SK-N-SH (cell line): ENCODE data around the gene CLIC1. TPM values are rescaled to one million over a fixed set of nuclear protein-coding genes. Genes with fewer than 3 reads are reported as not detected.

Experiments
- CTCF ChIA-PET: fragments of 300-600, 350-600 bp; formaldehyde crosslinking; extraction: SDS; loops from one replicate; lab custom pipeline; 2021; lab: Yijun Ruan, JAX
- POLR2A ChIA-PET: fragments of 350-600 bp; sonication (Branson Sonifier 250); formaldehyde crosslinking; extraction: SDS; loops from one replicate; lab custom pipeline; 2020; ENCODE audit warnings: antibody characterized with exemption, inconsistent platforms; lab: Yijun Ruan, JAX
- DNase-seq: peaks from one replicate; pipeline ENCODE4 v3.0.0; 2012
- H2AFZ ChIP-seq: fragments of 200-600 bp; sonication (generic); 2 replicates; pipeline ENCODE4 v1.8.1; 2016; ENCODE audit warnings: antibody characterized with exemption, mild to moderate bottlenecking, low read depth
- H3F3A ChIP-seq: fragments of 200-600 bp; sonication (generic); replicated peaks from 2 replicates; pipeline ENCODE3; 2016; ENCODE audit warnings: antibody characterized with exemption, mild to moderate bottlenecking; ENCODE audit not compliant: insufficient read depth
- H3K27ac ChIP-seq, 2 experiments: fragments of 200-500 bp in 1 of 2; fragments of 200-600 bp in 1 of 2; sonication (Bioruptor generic) in 1 of 2; sonication (generic), shearing (Covaris generic) in 1 of 2; 2 replicates each; pipeline versions ENCODE4 v1.5.1 to v1.6.1; 2014 to 2016; ENCODE audit warnings: low read depth in 2 of 2, inconsistent platforms in 1 of 2, low read length in 1 of 2, mild to moderate bottlenecking in 1 of 2, mixed read lengths in 1 of 2
- H3K27me3 ChIP-seq: fragments of 200-600 bp; sonication (generic), shearing (Covaris generic); 2 replicates; pipeline ENCODE4 v1.6.1; 2016; ENCODE audit warnings: mixed run types; ENCODE audit not compliant: insufficient read depth
- H3K36me3 ChIP-seq, 2 experiments: fragments of 200-500 bp in 1 of 2; fragments of 200-600 bp in 1 of 2; sonication (Bioruptor generic) in 1 of 2; sonication (generic) in 1 of 2; replicated peaks in 1 of 2; 2 replicates each; pipeline versions ENCODE3 to v1.5.1; 2014 to 2016; ENCODE audit warnings: low read length in 1 of 2, mild to moderate bottlenecking in 1 of 2; ENCODE audit not compliant: insufficient read depth in 2 of 2, control insufficient read depth in 1 of 2
- H3K4me1 ChIP-seq, 2 experiments: fragments of 200-500 bp in 1 of 2; fragments of 200-600 bp in 1 of 2; sonication (Bioruptor generic) in 1 of 2; sonication (generic), shearing (Covaris generic) in 1 of 2; 2 replicates each; pipeline versions ENCODE4 v1.5.1 to v1.6.1; 2014 to 2016; ENCODE audit warnings: low read depth in 1 of 2, low read length in 1 of 2, mixed run types in 1 of 2; ENCODE audit not compliant: insufficient read depth in 2 of 2, control insufficient read depth in 1 of 2
- H3K4me2 ChIP-seq: fragments of 200-600 bp; sonication (generic), shearing (Covaris generic); 2 replicates; pipeline ENCODE4 v1.6.1; 2017; ENCODE audit warnings: mixed run types
- H3K4me3 ChIP-seq, 2 experiments: fragments of 200-500 bp in 1 of 2; fragments of 200-600 bp in 1 of 2; sonication (Bioruptor generic) in 1 of 2; sonication (generic), shearing (Covaris generic) in 1 of 2; 2 replicates each; pipeline versions ENCODE4 v1.5.1 to v1.8.1; 2014 to 2016; ENCODE audit warnings: low read depth in 2 of 2, inconsistent platforms in 1 of 2, low read length in 1 of 2, mild to moderate bottlenecking in 1 of 2, mixed read lengths in 1 of 2, moderate library complexity in 1 of 2
- H3K79me2 ChIP-seq: fragments of 200-600 bp; sonication (generic); 2 replicates; pipeline ENCODE4 v1.8.1; 2017; ENCODE audit warnings: mild to moderate bottlenecking; ENCODE audit not compliant: insufficient read depth
- H3K9ac ChIP-seq: fragments of 200-600 bp; sonication (generic); 2 replicates; pipeline ENCODE4 v1.6.1; 2017; ENCODE audit warnings: mixed run types
- H3K9me2 ChIP-seq: fragments of 200-600 bp; sonication (generic); 2 replicates; pipeline ENCODE4 v1.6.1; 2017; ENCODE audit warnings: mixed run types
- H3K9me3 ChIP-seq: fragments of 200-600 bp; sonication (generic); 2 replicates; pipeline ENCODE4 v1.6.1; 2017; ENCODE audit warnings: mixed run types, mild to moderate bottlenecking, moderate library complexity
- H4K20me1 ChIP-seq: fragments of 200-600 bp; sonication (generic); 2 replicates; pipeline ENCODE4 v1.6.1; 2017; ENCODE audit warnings: mild to moderate bottlenecking, mixed run types; ENCODE audit not compliant: insufficient read depth
- ELF1 ChIP-seq: IDR thresholded peaks from 2 replicates; pipeline ENCODE4 v1.4.0; 2012
- FOSL2 ChIP-seq: IDR thresholded peaks from 2 replicates; pipeline ENCODE4 v1.4.0; 2012; ENCODE audit warnings: low read depth, mild to moderate bottlenecking, moderate library complexity, borderline replicate concordance
- FOXM1 ChIP-seq: IDR thresholded peaks from 2 replicates; pipeline ENCODE4 v1.4.0; 2012; ENCODE audit warnings: low read depth, mild to moderate bottlenecking
- GATA2 ChIP-seq: sonication (generic); formaldehyde crosslinking; IDR thresholded peaks from 2 replicates; pipeline ENCODE4 v1.5.0; 2020; ENCODE audit warnings: mild to moderate bottlenecking, missing genetic modification reagents
- JUND ChIP-seq: IDR thresholded peaks from 2 replicates; pipeline ENCODE4 v1.4.0; 2012
- MEF2A ChIP-seq: IDR thresholded peaks from 2 replicates; pipeline ENCODE4 v1.4.0; 2012; ENCODE audit warnings: low read depth, borderline replicate concordance
- NFIC ChIP-seq: IDR thresholded peaks from 2 replicates; pipeline ENCODE4 v1.4.0; 2012; ENCODE audit warnings: borderline replicate concordance
- NRF1 ChIP-seq: IDR thresholded peaks from 2 replicates; pipeline ENCODE4 v1.6.1; 2012; ENCODE audit warnings: low read depth, mild to moderate bottlenecking, low read length
- PBX3 ChIP-seq: IDR thresholded peaks from 2 replicates; pipeline ENCODE4; 2012
- POLR2AphosphoS5 ChIP-seq: IDR thresholded peaks from 2 replicates; pipeline ENCODE4 v1.6.1; 2012; ENCODE audit warnings: low read depth, low read length
- RAD21 ChIP-seq: IDR thresholded peaks from 2 replicates; pipeline ENCODE4 v1.6.1; 2012; ENCODE audit warnings: mild to moderate bottlenecking, low read length
- REST ChIP-seq: IDR thresholded peaks from 2 replicates; pipeline ENCODE4 v1.6.1; 2012; ENCODE audit warnings: mild to moderate bottlenecking, low read depth, low read length, moderate library complexity
- RXRA ChIP-seq: IDR thresholded peaks from 2 replicates; pipeline ENCODE4 v1.4.0; 2012; ENCODE audit warnings: low read depth, mild to moderate bottlenecking, borderline replicate concordance
- SIN3A ChIP-seq: IDR thresholded peaks from 2 replicates; pipeline ENCODE4 v1.6.1; 2012; ENCODE audit warnings: low read depth, mild to moderate bottlenecking, low read length, moderate library complexity, borderline replicate concordance
- SMC3 ChIP-seq: IDR thresholded peaks from 2 replicates; pipeline ENCODE4 v1.6.1; 2012; ENCODE audit warnings: low read depth, low read length, improper control_type of control experiment
- TAF1 ChIP-seq: IDR thresholded peaks from 2 replicates; pipeline ENCODE4 v1.6.1; 2012; ENCODE audit warnings: low read depth, mild to moderate bottlenecking, low read length, moderate library complexity, borderline replicate concordance
- USF2 ChIP-seq: fragments of 150-350 bp; IDR thresholded peaks from 2 replicates; pipeline ENCODE4 v1.6.1; 2017; ENCODE audit warnings: antibody characterized with exemption, low read length, low read depth, borderline replicate concordance
- YY1 ChIP-seq: IDR thresholded peaks from 2 replicates; pipeline ENCODE4 v1.4.0; 2012; ENCODE audit warnings: low read depth, mild to moderate bottlenecking
- ZBTB33 ChIP-seq: IDR thresholded peaks from 2 replicates; pipeline ENCODE4 v1.4.0; 2012; ENCODE audit warnings: low read depth, borderline replicate concordance
- WGBS: methylation state at CpG from one replicate; pipeline ENCODE4 v1.1.6; 2017; ENCODE audit warnings: low lambda C conversion rate; 5-methylcytosine and 5-hydroxymethylcytosine counted together
- polyA plus RNA-seq, 3 experiments: library from polyadenylated mRNA; depleted of rRNA; stranded (reverse); fragments of >200 nt; gene quantifications; 2 replicates each; pipeline ENCODE4 v1.2.3, GENCODE V29; 2012

The CLIC1 gene
- polyA plus RNA-seq, 1 of the 3 experiments (the other 2 are of a cell fraction): 520 TPM

DNA sequence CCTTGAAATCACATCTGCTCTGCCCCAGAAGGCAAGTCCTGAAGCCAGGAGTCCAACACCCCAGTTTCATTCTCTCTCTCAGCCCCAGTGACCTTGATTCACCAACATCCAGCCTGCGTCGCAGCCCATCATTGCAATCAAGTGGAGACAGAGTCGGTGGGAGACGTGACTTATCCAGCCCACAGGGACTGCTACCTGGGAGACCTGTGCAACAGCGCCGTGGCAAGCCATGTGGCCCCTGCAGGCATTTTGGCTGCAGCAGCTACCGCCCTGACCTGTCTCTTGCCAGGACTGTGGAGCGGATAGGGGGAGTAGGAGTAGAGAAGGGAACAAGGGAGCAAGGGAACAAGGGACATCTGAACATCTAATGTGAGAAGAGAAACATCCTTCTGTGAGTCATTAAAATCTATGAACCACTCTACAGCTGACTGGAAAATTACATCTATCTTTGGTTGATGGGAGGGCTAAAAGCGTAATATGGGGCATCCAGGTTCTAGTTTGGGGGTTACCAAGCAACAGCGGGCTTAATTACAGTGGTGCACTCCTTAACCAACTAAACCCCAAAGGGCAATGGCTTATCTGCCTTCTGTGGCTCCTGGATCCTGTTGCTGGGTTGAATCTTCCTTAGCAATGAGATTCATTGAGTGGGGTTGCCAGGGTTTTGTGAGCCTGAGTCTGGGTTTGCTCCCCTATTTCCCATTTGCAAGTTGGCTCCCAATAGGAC, 18.7 kb downstream of the CLIC1 start:
- Histone ChIP-seq H3K9me2 (no peaks in the 10 kb centered on the region), H3F3A (peaks cover 3% of the 10 kb centered on the region), H3K27me3 (no peaks in the 10 kb centered on the region), H3K9ac (no peak overlapping the region), H3K4me3 (no peak overlapping the region), H3K27ac (no peak overlapping the region), H3K4me2 (no peak overlapping the region), H3K9me3 (no peaks in the 10 kb centered on the region), H3K4me1 (no peaks in the 10 kb centered on the region), H3K79me2 (no peaks in the 10 kb centered on the region), H3K36me3 (no peaks in the 10 kb centered on the region), H2AFZ (no peak overlapping the region), H4K20me1 (no peaks in the 10 kb centered on the region)
- CTCF ChIA-PET: interaction anchor here (0.9 kb wide), 1 partner anchor 12 kb away, joined by 3 read pairs; no protein-coding TSS in a partner anchor
- WGBS: 81% methylated on average over 10 of the region's 10 CpGs
- TF ChIP-seq POLR2AphosphoS5 (no peak), FOXM1 (no peak), ELF1 (no peak), SMC3 (no peak), SIN3A (no peak), ZBTB33 (no peak), YY1 (no peak), FOSL2 (no peak), GATA2 (no peak)
- POLR2A ChIA-PET: no interaction called here
- no peak for DNase-seq

- H3K4me2 ChIP-seq: no peak within 1 kb of the TSS
- no peaks in the 10 kb centered on the region for H4K20me1 ChIP-seq
- peaks cover 3% of the 10 kb centered on the region for H3F3A ChIP-seq
- no peak within 1 kb of the TSS for H3K4me3 ChIP-seq
- no peak within 1 kb of the TSS for H2AFZ ChIP-seq
- no peak within 1 kb of the TSS for H3K27ac ChIP-seq
- no peak for DNase-seq
- H3K9me3 ChIP-seq: no peaks in the 10 kb centered on the region
- WGBS: 83% methylated on average over 3 of the region's 16 CpGs
- H3K9ac ChIP-seq: no peak within 1 kb of the TSS
- H3K4me1 ChIP-seq: no peaks in the 10 kb centered on the region
- POLR2A ChIA-PET: interaction anchor here (1.0 kb wide), 1 partner anchor 14 kb away, joined by 3 read pairs; the partner anchor contains the start of gene DDAH2
- CTCF ChIA-PET: interaction anchor here (1.1 to 1.5 kb wide), 3 partner anchors 9 to 14 kb away, joined by 3 to 4 read pairs (median 3); no protein-coding TSS in a partner anchor
- no peaks in the 10 kb centered on the region for H3K9me2 ChIP-seq
- H3K36me3 ChIP-seq: no peaks in the 10 kb centered on the region
- no peaks in the 10 kb centered on the region for H3K27me3 ChIP-seq
- H3K79me2 ChIP-seq: no peaks in the 10 kb centered on the region
- TF ChIP-seq MEF2A: no peak
- no peak for TF ChIP-seq RAD21
- no peak for TF ChIP-seq TAF1
- no peak for TF ChIP-seq JUND
- TF ChIP-seq RXRA: no peak
- no peak for TF ChIP-seq REST
- no peak for TF ChIP-seq NRF1
- no peak for TF ChIP-seq PBX3
- TF ChIP-seq USF2: no peak
- no peak for TF ChIP-seq NFIC
Measured at GRCh38 chr6:31715022-31715958, 21.0 kb downstream of the CLIC1 start, which contains the start of gene LY6G6D. Gene LY6G6D (plus strand): TSS chr6:31715348. CDS start chr6:31715356, 8 bp downstream.
